K562 (cell line): ENCODE results near the gene NRXN3.

Experiments
- MAFK ChIP-seq: IDR thresholded peaks from 2 replicates; pipeline ENCODE4 v1.6.1; 2011; ENCODE audit warnings: low read length, improper control_type of control experiment
- ZNF347 ChIP-seq: fragments of 450-650 bp; formaldehyde crosslinking; IDR thresholded peaks from 2 replicates; pipeline ENCODE4 v1.4.0; 2020; ENCODE audit warnings: low read depth, mild to moderate bottlenecking, moderate library complexity
- ZNF589 ChIP-seq: fragments of 200-800 bp; sonication (Bioruptor generic); IDR thresholded peaks from 2 replicates; pipeline ENCODE4 v1.6.1; 2016; ENCODE audit warnings: low read depth, missing genetic modification characterization, missing compliant biosample characterization
- TF ChIP-seq, protein P1 (sequence below): sonication (generic); formaldehyde crosslinking; IDR thresholded peaks from 2 replicates; pipeline ENCODE4 v1.4.0; 2020; ENCODE audit warnings: mild to moderate bottlenecking, missing genetic modification reagents
- TF ChIP-seq, protein P2 (sequence below): fragments of 250-450 bp; sonication (Bioruptor Pico); IDR thresholded peaks from 2 replicates; pipeline ENCODE4 v1.5.0; 2021; ENCODE audit warnings: mild to moderate bottlenecking, moderate library complexity
- TF ChIP-seq, protein P3 (sequence below), 3 experiments: IDR thresholded peaks in 2 of 3; conservative IDR thresholded peaks in 1 of 3; 2 replicates each; pipeline ENCODE4 v1.5.1; 2011 to 2012; ENCODE audit warnings: low read length in 3 of 3, mild to moderate bottlenecking in 3 of 3, control low read depth in 2 of 3, improper control_type of control experiment in 1 of 3, inconsistent platforms in 1 of 3, low read depth in 1 of 3, mixed read lengths in 1 of 3, moderate library complexity in 1 of 3; ENCODE audit not compliant: insufficient read depth in 2 of 3

DNA sequence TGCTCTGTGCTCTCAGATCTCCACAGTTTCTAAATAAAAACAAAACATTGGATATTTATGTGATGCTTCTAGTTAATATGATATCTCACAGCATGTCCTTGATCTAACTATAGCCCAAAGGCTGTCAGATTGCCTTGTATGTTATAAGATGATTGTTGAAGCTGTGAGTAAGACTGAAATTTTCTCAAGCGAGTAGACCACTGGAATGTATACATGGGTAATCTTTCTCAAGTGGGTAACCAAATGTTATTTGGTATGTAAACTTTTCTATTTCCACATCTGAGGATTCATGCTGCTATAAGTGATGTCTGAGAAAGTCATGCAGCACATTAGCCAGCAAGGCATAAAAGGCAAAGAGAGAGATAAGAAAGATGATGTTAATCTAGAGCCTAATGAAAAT is 886.7 kb downstream of the NRXN3 start:
- TF ChIP-seq, protein P1, sequence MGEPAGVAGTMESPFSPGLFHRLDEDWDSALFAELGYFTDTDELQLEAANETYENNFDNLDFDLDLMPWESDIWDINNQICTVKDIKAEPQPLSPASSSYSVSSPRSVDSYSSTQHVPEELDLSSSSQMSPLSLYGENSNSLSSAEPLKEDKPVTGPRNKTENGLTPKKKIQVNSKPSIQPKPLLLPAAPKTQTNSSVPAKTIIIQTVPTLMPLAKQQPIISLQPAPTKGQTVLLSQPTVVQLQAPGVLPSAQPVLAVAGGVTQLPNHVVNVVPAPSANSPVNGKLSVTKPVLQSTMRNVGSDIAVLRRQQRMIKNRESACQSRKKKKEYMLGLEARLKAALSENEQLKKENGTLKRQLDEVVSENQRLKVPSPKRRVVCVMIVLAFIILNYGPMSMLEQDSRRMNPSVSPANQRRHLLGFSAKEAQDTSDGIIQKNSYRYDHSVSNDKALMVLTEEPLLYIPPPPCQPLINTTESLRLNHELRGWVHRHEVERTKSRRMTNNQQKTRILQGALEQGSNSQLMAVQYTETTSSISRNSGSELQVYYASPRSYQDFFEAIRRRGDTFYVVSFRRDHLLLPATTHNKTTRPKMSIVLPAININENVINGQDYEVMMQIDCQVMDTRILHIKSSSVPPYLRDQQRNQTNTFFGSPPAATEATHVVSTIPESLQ, result no peak
- TF ChIP-seq, protein P2, sequence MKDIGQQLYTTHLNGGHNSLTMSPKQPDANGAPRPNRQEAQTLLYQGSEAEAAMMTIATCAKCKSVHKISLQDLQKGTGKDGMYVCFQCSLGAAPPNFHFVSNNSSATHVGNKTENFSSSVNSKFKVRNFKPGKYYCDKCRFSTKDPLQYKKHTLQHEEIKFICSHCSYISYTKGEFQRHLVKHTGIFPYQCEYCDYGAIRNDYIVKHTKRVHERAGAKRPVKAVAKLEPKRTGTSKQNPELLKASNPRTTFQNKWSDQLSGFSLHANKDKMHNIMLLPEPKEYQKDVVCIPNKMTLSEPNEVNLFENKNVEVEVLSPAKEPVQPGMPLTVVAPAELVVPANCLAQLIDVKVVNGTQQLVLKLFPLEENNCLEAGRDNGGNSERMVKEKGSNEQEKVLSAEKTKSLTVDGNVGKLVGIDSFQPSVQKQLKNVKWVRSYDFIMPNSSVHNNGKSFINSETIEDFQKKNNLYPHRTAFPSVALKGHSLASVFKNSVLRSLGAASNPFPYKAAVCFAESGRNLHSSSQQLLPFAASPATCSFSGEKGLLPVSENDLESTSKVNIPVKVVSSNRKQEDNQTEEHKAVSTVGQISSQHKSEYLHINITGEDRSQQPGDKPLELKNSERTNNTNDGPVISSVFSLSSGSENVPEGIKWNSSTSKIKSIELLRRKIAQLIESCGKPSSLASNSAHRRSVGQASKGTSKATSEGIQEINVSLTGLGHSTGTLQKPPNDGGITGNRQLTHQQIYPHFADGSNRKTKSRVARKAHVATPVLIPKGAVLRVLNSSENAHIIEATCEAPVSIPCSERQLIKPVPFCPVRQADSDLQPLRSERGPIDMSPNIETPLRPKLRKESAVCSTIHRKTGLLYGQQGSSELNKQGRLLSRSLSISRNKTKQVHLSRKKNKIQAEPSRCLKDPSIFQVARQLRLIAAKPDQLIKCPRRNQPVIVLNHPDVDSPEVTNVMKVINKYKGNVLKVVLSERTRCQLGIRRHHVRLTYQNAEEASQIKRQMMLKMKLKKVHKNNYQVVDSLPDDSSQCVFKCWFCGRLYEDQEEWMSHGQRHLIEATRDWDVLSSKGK (CRISPR knock-in tag), result no peak
- no peak for TF ChIP-seq ZNF589
- TF ChIP-seq, protein P3, sequence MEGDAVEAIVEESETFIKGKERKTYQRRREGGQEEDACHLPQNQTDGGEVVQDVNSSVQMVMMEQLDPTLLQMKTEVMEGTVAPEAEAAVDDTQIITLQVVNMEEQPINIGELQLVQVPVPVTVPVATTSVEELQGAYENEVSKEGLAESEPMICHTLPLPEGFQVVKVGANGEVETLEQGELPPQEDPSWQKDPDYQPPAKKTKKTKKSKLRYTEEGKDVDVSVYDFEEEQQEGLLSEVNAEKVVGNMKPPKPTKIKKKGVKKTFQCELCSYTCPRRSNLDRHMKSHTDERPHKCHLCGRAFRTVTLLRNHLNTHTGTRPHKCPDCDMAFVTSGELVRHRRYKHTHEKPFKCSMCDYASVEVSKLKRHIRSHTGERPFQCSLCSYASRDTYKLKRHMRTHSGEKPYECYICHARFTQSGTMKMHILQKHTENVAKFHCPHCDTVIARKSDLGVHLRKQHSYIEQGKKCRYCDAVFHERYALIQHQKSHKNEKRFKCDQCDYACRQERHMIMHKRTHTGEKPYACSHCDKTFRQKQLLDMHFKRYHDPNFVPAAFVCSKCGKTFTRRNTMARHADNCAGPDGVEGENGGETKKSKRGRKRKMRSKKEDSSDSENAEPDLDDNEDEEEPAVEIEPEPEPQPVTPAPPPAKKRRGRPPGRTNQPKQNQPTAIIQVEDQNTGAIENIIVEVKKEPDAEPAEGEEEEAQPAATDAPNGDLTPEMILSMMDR (IDR thresholded peaks at IDR 0.05 in 2 of 3, conservative IDR thresholded peaks at IDR 0.05 in 1 of 3; ENCODE audit: insufficient read depth in 2 of 3, low read depth in 1 of 3, low read length in 3 of 3), result no peak
- no peak for TF ChIP-seq MAFK
- no peak for TF ChIP-seq ZNF347 (CRISPR knock-in tag)
